Mesothelial cell of epicardium (in vitro differentiated cells): ENCODE data around the gene ANKS1B. TPM values are rescaled to one million over a fixed set of nuclear protein-coding genes. Genes with fewer than 3 reads are reported as not detected.
A peak's percentile ranks its signal among the peaks of the same experiment; 100 is the strongest.

Experiments
- DNase-seq, 2 experiments: peaks; one replicate each; pipeline ENCODE4 v3.0.0; 2021; ENCODE audit warnings: low spot score in 2 of 2; ENCODE audit not compliant: unreplicated experiment in 2 of 2
- H3K27ac Mint-ChIP-seq: 2 replicates; pipeline ENCODE4 v1.8.0; 2021; ENCODE audit warnings: mixed read lengths
- H3K27me3 Mint-ChIP-seq: 2 replicates; pipeline ENCODE4 v1.8.0; 2021; ENCODE audit warnings: low read depth, mixed read lengths
- H3K36me3 Mint-ChIP-seq: 2 replicates; pipeline ENCODE4 v1.8.0; 2021; ENCODE audit warnings: mixed read lengths
- H3K4me1 Mint-ChIP-seq: 2 replicates; pipeline ENCODE4 v1.8.0; 2021; ENCODE audit warnings: mixed read lengths
- H3K4me3 Mint-ChIP-seq: 2 replicates; pipeline ENCODE4 v1.8.0; 2021; ENCODE audit warnings: mild to moderate bottlenecking, moderate library complexity, mixed read lengths
- H3K9me3 Mint-ChIP-seq: 2 replicates; pipeline ENCODE4 v1.8.0; 2021; ENCODE audit warnings: mixed read lengths
- total RNA-seq: library from RNA; stranded (reverse); gene quantifications from 3 replicates; pipeline ENCODE4 v1.2.1, GENCODE V29; 2021
- TF ChIP-seq, protein P1 (sequence below): fragments of 200-600 bp; sonication (generic); IDR thresholded peaks from one replicate; pipeline ENCODE4 v1.5.0; 2021; ENCODE audit warnings: antibody characterized with exemption; ENCODE audit not compliant: unreplicated experiment

ANKS1B gene
- total RNA-seq, 1 donor from 2014 or later = 8.8 TPM

DNA sequence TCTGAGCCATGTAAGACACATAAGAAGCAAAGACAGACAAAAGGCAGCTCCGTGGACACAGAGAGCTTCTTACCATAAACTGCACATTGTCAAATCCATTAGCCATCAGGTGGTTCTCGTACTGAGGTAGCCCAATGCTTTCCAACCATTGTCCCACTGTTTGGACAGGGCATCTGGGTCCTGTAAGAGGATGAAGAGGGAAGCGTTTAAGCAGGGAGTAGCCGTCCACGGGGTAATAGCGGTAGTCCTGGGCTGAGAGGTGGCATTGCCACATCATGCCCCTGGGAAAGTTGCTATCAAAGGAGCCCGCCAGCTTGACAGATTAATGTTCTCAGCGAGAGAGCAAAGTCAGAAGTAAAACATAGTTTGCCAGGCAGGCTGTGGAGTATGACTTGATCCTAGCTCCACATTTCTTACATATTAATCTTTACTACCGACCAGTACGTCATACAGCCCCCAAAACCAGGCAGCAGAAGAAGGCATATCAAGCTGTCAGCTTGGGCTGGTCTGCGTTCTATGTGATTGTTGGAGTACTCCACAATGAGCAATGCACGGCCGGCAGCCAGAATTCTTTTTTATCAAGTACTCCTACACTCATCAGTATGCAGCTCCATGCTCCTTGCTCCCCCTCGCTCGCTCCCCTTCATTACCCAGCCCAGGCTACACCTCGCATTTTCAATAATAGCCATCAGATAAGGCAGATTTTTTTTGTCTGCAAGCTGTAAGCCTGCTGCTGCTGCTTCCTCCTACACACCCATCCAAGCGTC, 830.3 kb downstream of the ANKS1B start:
- peak; percentile 38 to 62 for DNase-seq
- H3K4me3 Mint-ChIP-seq = peak overlapping the region; percentile 53
- H3K36me3 Mint-ChIP-seq = no peaks in the 10 kb centered on the region
- H3K27ac Mint-ChIP-seq = peak overlapping the region; percentile 81
- peaks cover 35% of the 10 kb centered on the region for H3K27me3 Mint-ChIP-seq
- H3K4me1 Mint-ChIP-seq = peaks cover 17% of the 10 kb centered on the region
- TF ChIP-seq, protein P1, sequence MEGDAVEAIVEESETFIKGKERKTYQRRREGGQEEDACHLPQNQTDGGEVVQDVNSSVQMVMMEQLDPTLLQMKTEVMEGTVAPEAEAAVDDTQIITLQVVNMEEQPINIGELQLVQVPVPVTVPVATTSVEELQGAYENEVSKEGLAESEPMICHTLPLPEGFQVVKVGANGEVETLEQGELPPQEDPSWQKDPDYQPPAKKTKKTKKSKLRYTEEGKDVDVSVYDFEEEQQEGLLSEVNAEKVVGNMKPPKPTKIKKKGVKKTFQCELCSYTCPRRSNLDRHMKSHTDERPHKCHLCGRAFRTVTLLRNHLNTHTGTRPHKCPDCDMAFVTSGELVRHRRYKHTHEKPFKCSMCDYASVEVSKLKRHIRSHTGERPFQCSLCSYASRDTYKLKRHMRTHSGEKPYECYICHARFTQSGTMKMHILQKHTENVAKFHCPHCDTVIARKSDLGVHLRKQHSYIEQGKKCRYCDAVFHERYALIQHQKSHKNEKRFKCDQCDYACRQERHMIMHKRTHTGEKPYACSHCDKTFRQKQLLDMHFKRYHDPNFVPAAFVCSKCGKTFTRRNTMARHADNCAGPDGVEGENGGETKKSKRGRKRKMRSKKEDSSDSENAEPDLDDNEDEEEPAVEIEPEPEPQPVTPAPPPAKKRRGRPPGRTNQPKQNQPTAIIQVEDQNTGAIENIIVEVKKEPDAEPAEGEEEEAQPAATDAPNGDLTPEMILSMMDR = no peak
- peaks cover 7% of the 10 kb centered on the region for H3K9me3 Mint-ChIP-seq

DNA sequence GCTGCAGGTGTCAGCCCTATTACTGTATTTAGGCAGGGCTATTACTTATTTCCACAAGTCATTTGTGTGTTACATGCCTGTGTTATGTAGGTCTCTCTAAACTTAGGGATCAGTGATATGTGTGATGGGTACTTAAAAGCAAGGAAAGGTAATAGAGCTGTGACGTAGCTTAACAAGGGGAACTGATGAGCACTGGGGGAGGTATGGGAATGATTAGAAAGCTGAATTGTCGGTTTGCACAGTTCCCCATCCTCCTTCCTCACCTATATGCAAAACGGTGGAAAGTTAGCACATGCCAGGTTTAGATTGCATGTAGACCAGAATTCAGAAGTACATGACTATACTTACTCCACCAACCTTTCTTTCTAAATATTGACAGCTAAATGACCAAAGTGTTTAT, 831.4 kb downstream of the ANKS1B start:
- H3K27me3 Mint-ChIP-seq = peaks cover 35% of the 10 kb centered on the region
- no peak overlapping the region for H3K4me3 Mint-ChIP-seq
- H3K27ac Mint-ChIP-seq = no peak overlapping the region
- DNase-seq = no peak
- H3K36me3 Mint-ChIP-seq = no peaks in the 10 kb centered on the region
- TF ChIP-seq, protein P1 = no peak
- peaks cover 17% of the 10 kb centered on the region for H3K4me1 Mint-ChIP-seq
- H3K9me3 Mint-ChIP-seq = no peaks in the 10 kb centered on the region

DNA sequence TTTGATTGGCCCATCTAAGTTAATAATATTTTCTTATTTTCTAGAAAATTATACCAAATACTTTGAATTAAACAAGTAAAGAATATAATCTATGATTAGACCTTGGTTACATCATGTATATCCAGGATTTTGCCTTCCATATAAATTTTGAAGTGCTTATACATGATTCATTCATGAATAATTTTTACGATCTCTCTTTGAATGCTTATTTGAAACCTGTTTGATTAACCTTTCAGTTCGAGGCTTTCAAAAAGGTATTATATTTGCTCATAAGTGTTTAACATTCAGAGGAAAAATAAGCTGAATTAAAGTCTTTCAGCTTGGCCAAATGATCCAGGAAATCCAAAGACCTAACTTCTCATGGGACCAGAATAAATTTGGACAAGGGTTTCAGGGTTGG, 832.4 kb downstream of the ANKS1B start:
- TF ChIP-seq, protein P1 = no peak
- Mint-ChIP-seq H3K36me3 (no peaks in the 10 kb centered on the region), H3K4me1 (peaks cover 17% of the 10 kb centered on the region), H3K9me3 (no peaks in the 10 kb centered on the region), H3K27ac (no peak overlapping the region), H3K4me3 (no peak overlapping the region), H3K27me3 (peaks cover 34% of the 10 kb centered on the region)
- DNase-seq = no peak

DNA sequence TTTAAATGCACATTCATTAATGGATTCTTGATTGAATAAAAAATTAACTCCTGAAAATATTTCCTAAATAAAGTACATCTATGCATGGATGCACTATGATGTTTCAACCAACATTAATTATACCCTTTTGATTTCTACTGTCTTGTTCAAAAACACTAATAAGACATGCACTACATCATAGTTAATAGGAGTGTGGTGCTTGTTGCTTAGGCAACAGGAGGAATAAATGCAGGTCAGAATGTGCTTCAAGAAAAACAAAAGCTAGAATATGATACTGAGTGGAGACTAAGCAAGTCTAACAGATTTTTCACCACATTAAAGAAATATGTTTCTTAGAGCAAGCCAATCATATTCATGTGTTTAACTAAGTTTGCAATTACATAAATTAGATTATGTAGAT, 833.0 kb downstream of the ANKS1B start:
- H3K4me3 Mint-ChIP-seq = no peak overlapping the region
- no peak for DNase-seq
- TF ChIP-seq, protein P1 = no peak
- no peaks in the 10 kb centered on the region for H3K36me3 Mint-ChIP-seq
- H3K27ac Mint-ChIP-seq = no peak overlapping the region
- H3K4me1 Mint-ChIP-seq = peaks cover 17% of the 10 kb centered on the region
- H3K27me3 Mint-ChIP-seq = peaks cover 30% of the 10 kb centered on the region
- H3K9me3 Mint-ChIP-seq = no peaks in the 10 kb centered on the region

DNA sequence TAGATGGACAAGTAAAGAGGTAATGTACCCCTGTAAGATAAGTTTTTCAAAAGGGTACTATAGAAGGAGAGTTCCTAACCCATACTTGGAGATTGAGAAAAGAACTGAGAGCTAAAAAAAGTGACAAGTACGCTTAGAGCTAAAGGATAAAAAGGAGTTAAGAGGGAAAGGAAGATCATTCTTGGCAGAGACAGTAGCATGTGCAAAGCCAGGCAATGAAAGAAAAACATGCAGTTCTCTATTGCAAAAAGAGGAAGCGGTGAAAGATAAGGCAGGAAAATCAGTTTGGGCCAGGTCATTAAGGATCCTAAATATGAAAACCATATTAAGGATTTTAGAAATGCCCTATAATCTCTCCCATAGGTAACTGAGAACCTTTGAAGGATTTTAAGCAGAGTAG, 837.6 kb downstream of the ANKS1B start:
- Mint-ChIP-seq H3K4me1 (peaks cover 11% of the 10 kb centered on the region), H3K27me3 (peaks cover 12% of the 10 kb centered on the region), H3K4me3 (no peak overlapping the region), H3K36me3 (no peaks in the 10 kb centered on the region), H3K27ac (no peak overlapping the region), H3K9me3 (peaks cover 5% of the 10 kb centered on the region)
- no peak for DNase-seq
- TF ChIP-seq, protein P1 = no peak
